CD1c-positive myeloid dendritic cell (primary cell): Measurements from ENCODE around the gene ERG.

ENCODE experiments used
- DNase-seq: peaks from one replicate; pipeline ENCODE4 v3.0.0-alpha.2; 2016; ENCODE audit errors: extremely low spot score

Gene ERG

DNA sequence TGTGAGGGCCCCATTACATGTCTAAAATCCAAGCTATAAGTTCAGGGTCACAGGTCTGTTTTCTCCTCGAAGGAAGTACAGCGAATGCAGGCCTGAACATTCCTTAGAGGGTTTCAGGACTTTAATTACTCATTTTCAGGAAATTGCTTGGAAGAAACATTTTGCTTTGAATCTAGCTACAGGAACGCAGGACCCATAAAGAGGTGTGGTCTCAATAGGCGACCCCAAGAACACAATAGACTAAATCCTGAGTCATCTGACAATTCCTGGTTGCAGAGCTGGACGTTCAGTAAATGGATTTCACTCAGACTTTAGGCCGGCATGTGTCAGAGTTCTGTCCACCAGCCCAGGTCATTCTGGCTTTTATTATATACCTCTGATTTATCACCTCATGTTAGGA, 1.0 kb upstream of the ERG start:
- DNase-seq: no peak

DNA sequence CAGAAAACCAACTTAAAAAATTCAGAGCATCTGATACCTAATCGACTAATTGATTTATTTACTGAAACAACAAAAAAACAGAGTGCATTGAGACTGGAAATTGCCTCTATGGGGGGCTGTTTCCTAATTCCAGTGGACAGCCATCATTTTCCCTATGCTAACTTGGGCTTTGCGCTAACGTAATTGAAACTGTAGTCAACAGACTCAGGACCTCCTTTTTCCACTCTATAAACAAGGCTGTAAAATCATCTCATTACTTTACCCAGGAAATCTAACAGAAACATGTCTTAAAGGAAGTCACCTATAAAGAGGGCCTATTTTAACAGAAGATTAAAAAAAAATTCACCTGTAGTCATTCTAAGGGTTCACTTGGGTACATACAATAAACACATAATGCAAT, 2.1 kb downstream of the ERG start:
- no peak for DNase-seq

DNA sequence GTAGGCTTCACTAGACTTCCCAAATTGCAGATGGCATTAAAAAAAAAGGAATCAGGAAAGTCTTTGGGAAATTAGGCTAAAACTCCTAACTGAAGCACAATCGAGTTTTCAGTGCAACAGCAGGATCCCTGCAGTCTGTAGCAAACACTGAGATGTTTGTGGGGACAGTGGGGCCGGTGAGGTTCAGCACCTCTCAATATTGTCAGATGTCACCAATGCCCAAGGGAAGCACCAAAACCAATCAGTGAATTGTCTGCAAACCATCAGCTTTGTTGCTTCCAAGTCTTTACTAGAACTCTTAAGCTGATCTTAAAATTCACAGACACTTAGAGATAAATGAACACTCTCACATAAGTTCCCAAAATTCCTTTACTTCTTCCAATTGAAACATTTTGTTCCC, 2.6 kb downstream of the ERG start:
- no peak for DNase-seq

DNA sequence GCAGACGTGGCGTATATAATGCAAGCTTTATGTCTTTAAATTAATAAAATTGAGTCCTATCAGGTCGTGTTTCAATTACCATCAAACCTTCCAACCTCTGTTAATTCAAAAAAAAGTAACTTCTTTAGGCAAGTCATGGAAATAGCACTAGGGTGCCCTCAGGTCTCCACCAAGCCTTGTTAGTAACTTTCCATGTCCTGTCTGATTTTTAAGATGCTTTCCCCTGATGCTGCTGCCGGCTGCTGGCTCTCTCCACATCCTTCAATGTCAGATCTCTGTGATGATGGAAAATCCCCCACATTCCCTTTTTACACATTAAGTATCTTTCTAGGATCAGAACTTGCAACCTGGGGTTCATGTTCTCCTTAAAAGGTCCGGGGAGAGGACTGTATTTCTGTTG, 3.0 kb downstream of the ERG start:
- no peak for DNase-seq

DNA sequence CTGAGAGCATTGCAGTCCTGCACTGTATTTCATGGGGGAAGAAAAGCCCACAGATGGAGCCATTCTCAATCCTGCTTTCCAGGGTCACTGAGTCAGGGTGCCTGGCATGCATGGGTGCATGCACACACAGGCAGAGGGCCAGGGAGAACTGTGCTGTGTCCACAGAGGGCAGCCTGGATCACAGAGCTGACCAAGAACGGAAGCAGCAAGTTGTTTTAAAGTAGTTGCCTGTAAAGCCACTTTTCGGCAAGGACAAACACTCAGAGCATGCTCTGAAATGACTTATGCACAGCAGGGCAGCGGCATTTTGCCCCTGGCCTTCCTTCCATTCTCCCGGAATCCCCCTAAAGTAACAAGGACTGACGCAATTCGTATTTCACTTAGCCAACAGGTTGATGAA, 3.6 kb downstream of the ERG start:
- DNase-seq: no peak

DNA sequence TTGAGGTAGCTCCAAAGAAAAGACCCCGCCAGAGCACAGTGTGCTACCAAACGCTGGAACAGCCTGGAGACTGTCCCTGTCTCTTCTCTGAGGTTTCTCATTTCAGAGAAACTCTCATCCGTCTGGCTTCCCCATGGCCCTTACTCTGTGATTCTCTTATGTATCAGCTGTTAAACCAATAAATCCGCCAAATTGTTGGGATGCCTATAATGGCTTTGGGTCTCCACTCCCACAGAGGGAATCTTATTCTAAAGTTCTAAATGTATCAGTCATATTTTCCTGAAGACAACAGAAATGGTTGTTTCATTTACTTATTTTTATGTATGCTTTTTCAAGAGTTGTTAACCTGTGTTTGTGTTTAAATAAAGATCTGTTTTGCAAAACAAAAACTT, 4.0 kb downstream of the ERG start:
- no peak for DNase-seq

DNA sequence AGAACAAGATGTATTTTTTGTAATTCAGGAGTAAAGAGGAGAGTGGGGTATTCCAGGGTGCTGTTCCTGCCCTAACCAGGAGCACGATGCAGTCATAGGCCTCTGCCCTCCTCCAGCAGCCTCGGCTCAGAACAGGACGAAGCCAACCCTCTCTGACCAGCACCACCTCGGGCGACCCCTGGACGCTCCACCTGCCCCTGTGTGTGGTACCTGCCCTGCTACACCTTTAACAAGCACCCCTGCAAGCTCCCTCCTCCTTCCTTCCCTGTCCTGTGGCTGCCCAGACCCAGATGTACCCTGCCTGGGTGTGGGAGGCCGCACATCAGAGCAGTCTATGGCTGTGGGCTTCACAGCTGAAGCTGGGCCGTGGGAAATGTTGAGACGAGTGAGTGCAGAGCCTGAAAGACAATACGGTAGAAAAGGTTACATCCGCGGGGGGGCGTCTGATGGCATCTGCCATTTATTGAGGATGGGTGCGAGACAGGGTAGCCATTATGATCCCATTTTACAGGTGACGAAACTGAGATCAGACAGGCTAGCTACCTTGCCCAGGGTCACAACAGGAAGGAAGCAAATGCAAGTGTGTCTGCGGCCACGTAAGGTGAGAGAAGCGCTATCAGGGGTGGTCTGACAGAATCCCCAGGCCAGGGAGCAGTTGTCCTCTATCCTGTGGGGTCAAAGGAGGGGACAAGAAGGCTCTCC, 4.6 kb downstream of the ERG start:
- no peak for DNase-seq

DNA sequence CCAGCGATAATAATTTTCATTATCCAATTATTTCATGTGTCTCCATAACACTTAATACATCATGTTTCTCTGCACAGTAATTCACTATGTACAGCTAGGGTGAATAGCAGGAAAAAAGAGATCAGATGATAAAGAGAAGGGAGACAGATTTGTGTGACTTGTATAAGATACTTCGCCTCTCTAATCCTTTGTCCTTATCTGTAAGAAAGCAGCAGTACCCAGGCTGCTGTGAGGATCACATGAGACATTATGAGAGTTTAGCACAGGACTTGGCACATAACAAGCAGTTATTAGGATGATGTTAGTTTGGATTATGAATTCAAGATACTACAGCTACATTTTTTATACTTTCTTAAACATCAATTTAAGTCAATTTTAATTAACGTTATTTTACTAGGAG, 6.3 kb downstream of the ERG start:
- no peak for DNase-seq

DNA sequence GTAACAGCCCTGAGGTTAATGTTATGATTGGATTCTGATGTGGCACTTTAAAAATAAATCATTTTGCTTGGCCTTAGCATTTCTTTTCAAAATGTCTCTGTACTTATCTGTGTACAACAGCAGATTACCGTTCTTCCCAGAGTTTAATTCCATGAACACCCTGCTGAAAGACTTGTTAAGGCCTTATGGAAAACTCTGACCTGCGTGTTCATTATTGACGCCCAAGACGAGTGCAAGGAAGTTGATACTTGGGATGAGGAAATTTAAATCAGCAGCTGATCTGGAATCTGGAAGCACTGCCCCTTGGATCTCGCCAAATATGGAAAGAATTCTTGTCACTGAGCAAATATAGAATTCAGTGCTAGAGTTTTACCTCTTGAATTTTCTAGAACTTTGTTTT, 6.7 kb downstream of the ERG start:
- DNase-seq: no peak

DNA sequence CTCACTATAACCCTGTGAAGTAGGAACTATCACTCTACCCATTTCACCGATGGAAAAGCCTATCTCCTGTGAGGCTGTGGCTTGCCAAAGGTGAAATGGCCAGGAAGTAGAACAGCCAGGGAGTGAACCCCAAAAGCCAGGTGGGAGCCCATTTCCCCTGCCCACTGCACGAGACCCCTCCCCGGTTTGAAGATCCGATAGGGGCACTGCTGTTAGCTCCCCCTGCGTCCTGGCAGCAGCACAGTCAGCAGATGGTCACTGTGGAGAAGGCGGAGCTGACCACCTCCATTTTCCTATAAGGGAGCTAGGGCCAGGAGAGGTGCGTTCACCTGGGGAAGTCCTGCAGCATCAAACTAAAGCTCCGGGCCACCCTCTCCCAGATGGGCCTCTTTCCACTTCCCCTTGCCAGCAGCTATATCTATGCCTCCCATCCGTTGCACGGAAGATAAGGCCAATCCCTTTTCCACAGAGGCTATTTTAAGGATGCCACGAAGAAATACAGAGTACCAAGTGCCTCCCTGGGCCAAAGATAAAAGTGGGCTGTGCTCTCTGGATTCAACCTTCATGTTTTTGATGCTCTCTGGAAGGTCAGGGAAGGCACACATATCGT, 7.8 kb downstream of the ERG start:
- no peak for DNase-seq

DNA sequence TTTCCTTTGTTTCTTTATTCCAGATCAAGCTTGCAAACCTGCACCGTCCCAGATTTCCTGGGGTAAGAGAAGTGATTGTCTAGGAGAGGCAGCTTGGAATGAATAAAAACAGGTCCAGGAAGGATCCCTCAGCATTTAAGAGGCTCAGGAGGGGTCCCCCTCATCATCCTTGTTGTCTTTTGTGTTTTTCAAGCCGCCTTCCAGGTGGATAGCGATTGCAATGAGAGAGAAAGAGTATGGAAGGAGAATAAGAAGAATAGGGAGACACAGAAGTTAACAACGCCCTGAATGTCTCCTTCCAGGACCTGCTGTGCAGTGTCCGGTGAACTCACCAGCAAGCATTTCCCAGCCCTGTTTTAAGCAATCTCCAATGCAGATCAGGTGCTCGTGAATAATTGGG, 8.5 kb downstream of the ERG start:
- DNase-seq: no peak

DNA sequence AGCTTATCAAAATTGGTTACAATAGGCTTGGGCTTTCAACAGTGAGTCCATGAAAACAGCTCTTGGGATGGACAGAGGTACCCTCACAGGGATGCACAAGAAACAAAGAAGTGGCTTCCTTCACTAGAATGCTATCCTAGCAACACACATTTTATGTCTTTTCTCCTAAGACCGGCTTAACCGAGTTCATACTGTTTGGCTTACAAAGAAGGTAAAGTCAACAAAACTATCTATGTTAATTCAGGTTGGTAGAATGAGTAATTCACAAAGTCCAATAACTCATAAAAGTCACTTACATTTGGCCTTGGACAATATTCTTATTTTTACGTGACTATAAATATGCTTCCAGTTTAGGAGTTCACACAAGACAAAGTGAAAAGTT, 9.0 kb downstream of the ERG start:
- DNase-seq: no peak

DNA sequence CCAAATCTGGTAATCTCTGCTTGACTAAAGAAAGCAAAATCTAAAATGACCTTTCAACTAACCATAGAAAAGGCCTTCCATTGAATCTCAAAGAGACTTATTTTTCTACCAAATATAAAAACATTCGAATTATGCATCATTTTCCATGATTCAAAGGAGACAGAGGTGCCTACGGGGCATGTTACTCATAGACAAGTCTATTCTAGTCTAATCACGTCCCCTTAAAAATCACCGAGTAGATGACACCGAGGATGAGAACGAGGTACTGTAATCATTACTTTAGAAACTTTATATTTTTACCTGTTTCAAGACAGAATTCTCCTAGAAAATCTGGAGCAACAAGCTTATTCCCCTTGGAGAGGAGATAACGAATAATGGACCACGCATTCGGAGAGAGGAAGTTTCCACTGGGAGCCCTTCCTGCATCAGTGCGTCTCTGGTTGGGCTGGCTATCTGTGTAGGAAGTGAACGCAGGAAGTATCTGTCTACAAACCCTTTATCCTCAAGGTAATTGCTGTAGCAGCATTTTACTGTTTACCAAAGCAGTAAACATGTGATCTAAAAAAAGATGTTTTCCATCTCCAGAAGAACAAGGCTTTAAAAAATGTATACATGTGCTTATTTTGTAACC, 9.5 kb downstream of the ERG start:
- DNase-seq: peak; percentile 53

DNA sequence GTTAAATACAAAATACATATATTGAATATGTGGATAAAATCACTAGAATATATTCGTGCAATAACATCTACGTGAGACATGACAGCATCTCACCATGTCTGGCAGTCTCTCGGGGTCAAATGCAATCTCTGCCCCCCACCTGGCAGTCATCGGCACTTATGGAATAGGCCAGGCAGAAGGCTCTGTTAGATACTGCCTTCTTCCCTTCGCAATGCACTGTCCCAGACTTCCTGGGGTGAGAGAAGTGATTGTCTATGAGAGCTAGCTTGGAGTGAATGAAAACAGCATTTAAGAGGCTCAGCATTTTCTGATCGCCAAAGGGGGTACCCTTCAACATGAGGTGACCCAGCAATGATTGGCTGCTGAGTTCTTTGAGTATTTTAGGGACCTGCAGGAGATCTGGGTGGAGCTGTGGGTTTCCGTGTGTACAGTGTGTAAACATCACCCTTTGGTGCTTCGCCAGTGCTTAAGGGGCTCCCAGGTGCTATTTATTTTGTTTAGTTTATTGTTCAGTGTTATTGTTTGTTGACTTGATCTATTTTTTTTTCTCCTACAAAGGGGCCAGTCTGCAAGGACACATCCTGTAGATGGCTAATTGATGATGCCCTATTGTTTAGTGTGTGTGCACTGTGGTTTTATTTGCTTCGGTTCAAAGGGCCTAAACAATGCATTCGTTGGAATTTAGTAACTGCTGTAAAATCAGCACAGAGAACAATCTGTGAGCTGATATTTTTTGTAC, 10.2 kb downstream of the ERG start:
- DNase-seq: no peak

DNA sequence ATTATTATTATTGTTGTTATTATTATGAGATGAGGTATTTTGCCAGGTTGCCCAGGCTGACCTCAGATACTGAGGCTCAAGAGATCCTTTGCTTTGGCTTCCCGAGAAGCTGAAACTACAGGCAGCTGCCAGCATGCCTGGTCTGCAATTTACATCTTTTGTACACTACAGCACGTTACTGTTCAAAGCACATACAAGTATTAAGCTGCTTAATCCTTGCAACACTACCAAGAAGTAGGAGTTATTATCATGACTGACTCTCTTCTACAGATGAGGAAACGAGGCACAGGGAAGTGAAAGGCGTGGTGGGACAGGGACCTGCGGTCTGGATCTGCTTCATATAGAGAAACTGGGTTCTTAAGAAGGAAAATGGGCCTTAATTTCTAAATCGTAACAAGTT, 11.6 kb downstream of the ERG start:
- peak; percentile 92 for DNase-seq

DNA sequence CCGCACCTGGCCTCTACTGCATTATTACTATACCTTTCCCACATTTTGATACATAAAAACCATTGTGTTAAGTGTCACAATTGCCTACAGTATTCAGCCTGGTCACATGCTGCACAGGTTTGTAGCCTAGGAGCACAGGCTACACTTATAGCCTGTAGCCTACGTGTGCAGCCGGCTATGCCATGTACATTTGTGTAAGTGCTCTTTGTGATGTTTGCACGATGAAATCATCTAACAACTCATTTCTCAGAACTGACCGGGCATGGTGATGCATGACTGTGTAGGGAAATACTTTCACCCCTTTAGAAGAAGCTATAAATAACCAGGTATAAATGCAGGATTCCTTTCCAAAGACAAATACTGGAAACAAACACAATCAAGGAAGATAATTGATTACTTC, 12.1 kb downstream of the ERG start:
- peak; percentile 68 for DNase-seq

DNA sequence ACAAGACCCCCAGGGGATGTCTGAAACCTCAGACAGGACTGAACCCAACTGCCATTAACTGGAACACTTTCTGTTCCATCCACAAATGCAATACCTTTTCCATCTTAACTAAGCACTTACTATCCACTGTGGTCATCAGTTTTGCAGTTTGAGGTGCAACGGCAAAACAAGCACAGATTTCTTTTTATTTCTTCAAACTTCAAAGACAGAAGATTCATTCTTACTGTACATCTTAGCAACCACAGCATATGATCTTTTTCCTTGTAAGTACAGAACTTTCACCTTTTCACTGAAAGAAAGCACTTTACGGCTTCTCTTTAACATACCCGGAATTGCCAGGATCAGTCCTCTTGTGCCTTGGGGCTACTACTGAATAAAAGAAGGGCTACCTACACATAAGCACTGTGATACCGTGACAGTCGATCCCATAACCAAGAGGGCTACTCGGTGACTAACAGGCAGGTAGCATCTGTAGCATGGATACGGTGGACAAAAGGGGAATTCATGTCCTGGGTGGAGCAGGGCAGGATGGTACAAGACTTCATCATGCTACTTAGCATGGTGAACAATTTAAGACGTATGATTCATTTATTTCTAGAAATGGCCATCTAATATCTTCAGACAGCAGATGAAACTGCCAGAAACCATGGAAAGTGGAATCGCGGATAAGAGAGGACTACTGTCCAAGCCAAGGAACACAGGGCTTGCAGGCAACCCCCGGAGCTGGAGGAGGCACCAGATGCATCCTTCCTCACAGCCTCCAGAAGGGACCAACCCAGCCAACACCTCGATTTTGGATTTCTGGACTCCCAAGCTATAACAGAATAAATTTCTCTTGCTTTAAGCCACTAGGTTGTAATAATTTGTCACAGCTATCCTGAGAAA, 18.4 kb downstream of the ERG start:
- no peak for DNase-seq

DNA sequence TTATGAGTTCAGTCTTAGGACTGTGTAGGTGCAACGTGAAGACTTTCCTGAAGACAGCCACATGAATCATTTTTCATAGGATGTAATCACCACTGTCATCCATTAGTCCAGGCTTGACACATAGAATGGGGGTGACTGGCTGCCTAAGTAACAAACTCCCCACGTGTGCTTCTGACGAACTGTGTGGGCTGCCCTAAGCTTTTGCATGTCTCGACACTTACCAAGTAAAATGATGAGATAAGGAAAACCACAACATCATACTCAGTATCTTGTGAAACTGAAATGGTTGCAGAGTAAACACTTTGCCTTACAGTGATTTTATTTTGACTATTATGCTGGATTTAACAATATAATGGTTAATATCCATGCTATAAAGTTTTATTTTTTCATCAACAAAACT, 19.5 kb downstream of the ERG start:
- peak; percentile 90 for DNase-seq

DNA sequence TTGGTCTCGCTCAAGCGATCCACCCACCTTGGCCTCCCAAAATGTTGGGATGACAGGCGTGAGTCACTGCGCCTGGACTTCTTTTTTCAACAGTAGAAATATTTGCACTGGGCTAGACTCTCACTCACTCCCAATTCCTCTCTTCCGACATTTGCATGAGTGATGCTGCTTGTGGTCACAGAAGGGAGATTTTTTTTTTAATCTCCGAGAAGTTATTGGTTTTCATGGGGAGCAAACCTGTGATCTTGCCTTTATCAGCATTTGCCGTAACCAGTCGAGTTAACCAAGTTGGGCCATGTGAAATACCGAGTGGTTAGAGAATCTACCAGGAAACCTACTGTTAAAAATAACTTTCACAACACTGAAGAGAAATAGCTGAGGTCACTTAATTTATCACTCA, 21.1 kb downstream of the ERG start:
- DNase-seq: peak; percentile 67

DNA sequence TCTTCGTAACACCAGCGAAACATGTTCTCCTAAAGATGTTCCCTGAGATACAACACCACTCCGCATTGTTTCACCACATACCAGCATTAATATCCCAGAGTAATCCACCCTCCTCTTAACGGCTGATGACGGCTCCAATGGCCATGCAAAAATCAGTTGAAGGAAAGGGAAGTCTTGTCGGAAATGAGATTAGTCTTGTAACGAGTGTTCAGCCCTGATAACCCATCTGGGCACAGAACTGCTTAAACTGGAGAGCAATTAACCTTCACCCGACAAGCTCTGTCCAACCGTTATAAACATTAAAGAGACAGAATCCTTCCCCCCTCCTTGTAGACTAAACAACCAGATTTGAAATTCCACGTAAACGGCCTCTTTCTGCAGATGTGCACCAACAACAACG, 21.9 kb downstream of the ERG start:
- peak; percentile 52 for DNase-seq

DNA sequence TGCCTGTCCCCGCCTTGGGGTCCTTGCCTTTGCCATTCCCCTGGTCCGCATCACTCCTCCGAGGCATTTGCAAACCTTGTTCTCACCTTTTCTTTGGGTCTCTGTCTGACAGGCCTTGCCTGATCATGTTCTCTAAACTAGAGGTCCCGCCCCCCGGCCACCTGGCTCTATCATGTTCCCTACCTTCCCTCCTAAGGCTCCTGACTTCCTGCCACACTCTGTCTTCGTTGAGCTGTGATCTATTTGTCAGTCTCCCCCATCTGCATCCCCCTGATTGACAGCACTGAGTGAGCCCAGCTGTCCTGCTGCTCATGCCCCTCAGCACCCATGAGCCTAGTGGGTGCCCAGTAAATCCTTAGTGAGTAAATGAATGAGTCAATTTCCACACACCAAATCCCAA, 22.8 kb downstream of the ERG start:
- no peak for DNase-seq

DNA sequence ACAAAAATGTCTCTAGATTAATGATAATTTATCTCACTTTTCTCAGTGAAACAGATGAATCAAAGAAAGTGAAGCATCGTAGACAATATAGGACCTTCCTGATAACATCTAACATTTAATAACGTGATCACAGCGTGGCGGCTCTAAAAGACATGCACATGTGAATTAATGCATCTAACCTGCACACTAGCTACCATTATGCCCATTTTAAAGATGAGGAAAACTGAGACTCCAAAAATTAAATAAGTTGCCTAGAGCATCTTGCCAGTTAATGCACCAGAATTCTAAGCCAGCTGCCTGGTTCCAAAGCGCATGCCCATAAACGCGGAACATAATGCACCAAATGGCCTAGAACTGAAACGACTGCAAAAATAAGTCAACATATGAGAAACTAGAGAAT, 23.5 kb downstream of the ERG start:
- DNase-seq: no peak
